Body of pancreas (tissue), 4 donors: Measurements from ENCODE around the gene MRPL39. TPM values are rescaled to one million over a fixed set of nuclear protein-coding genes. Genes with fewer than 3 reads are reported as not detected.

ENCODE experiments used
- ATAC-seq: fragments of 150-250 bp; one replicate; pipeline ENCODE4 v1.9.1; 2016
- DNase-seq, 4 donors: peaks; one replicate each; pipeline ENCODE4 v3.0.0-alpha.2; 2019
- H3K27ac ChIP-seq, 4 donors: fragments of 200-600 bp; sonication (generic); 1 replicate in 3 of 4; 2 replicates in 1 of 4; pipeline versions ENCODE4 v1.5.1 to v1.6.1; 2016 to 2019; ENCODE audit warnings: mild to moderate bottlenecking in 1 of 4, mixed read lengths in 1 of 4, moderate library complexity in 1 of 4
- H3K27me3 ChIP-seq, 2 donors: fragments of 200-600 bp; sonication (generic); one replicate each; pipeline ENCODE4 v1.6.0; 2016; ENCODE audit warnings: mild to moderate bottlenecking in 1 of 2
- H3K36me3 ChIP-seq, 2 donors: fragments of 200-600 bp; sonication (generic); replicated peaks in 1 of 2; 2 replicates each; pipeline ENCODE4 v1.5.1; 2016; ENCODE audit warnings: low read depth in 2 of 2; ENCODE audit not compliant: insufficient read depth in 1 of 2
- H3K4me1 ChIP-seq: fragments of 200-600 bp; sonication (generic); one replicate; pipeline ENCODE4 v1.6.0; 2016
- H3K4me3 ChIP-seq, 2 donors: fragments of 200-600 bp; sonication (generic); 1 replicate in 1 of 2; 2 replicates in 1 of 2; pipeline ENCODE4 v1.5.1; 2016 to 2019
- H3K9me3 ChIP-seq, 3 donors: fragments of 200-600 bp; sonication (generic); 1 replicate in 2 of 3; 2 replicates in 1 of 3; pipeline ENCODE4 v1.5.1; 2016
- POLR2A ChIP-seq, 3 donors: fragments of 450-650 bp; IDR thresholded peaks; one replicate each; pipeline ENCODE4 v1.6.1; 2016; ENCODE audit warnings: antibody characterized with exemption in 3 of 3, mild to moderate bottlenecking in 2 of 3
- WGBS, 2 donors: methylation state at CpG; one replicate each; pipeline ENCODE4 v1.1.5; 2017; 5-methylcytosine and 5-hydroxymethylcytosine counted together
- intact Hi-C: fragments of 100-400 bp; cut with DNase I; formaldehyde crosslinking; loops from one replicate; pipeline ENCODE4 v1.15.1; 2023
- total RNA-seq, 2 donors: library from RNA; depleted of rRNA; stranded (reverse); fragments of >200 nt; gene quantifications; one replicate each; pipeline ENCODE4 v1.1.0, GENCODE V29; 2016
- TF ChIP-seq, protein P1 (sequence below), 7 experiments: fragments of 450-650 bp in 4 of 7; fragments of 200-600 bp in 3 of 7; sonication (generic) in 3 of 7; IDR thresholded peaks; one replicate each; pipeline ENCODE4 v1.5.1; 2016 to 2019; ENCODE audit warnings: antibody characterized with exemption in 7 of 7

Gene MRPL39
- total RNA-seq, 2 donors from 2014 or later: 4.4 to 6.3 TPM

DNA sequence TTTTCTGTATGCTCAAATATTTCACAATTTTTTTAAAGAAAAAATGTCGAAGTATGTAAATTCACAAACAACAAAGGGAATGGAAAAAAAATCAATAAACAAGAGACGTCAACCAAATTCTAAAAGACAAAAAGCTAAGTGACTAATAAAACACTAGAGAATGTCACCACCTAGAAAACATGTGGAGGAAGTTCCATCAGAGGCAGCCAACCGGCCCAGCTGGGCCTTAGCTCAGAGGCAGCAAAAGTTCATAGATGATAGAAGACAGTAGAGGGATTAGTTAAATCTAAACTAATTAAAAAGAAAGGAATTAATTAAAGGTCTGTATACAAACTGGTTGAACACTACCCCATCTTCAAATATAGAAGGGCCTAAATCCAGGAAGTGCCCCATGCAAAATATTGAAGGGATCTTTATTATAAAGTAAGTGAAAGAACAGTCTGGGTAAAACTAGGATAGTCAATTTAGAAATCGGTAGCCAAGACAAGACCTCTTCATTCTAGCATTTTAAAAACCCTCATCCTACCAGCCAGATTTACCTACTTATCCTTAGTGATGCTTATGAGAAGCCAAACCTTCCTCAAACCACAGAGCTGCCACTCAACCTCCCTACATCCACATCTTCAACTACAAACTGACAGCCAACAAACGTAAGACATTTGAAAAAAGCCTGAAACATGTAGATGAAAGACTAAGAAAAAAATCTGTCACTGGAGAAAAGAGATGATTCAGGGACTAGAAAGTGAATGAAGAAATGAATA lies 23.7 kb downstream of the MRPL39 start:
- DNase-seq: no peak
- Histone ChIP-seq H3K4me1 (no peaks in the 10 kb centered on the region), H3K4me3 (no peak overlapping the region), H3K27me3 (no peaks in the 10 kb centered on the region), H3K36me3 (no peaks in the 10 kb centered on the region), H3K27ac (no peak overlapping the region), H3K9me3 (no peaks in the 10 kb centered on the region)
- no peak for ATAC-seq
- intact Hi-C loops: no loop called here
- WGBS, 2 donors: 76 to 82% methylated on average over 5 of the region's 5 CpGs
- TF ChIP-seq POLR2A (IDR thresholded peaks at IDR 0.05): no peak
- TF ChIP-seq, protein P1, sequence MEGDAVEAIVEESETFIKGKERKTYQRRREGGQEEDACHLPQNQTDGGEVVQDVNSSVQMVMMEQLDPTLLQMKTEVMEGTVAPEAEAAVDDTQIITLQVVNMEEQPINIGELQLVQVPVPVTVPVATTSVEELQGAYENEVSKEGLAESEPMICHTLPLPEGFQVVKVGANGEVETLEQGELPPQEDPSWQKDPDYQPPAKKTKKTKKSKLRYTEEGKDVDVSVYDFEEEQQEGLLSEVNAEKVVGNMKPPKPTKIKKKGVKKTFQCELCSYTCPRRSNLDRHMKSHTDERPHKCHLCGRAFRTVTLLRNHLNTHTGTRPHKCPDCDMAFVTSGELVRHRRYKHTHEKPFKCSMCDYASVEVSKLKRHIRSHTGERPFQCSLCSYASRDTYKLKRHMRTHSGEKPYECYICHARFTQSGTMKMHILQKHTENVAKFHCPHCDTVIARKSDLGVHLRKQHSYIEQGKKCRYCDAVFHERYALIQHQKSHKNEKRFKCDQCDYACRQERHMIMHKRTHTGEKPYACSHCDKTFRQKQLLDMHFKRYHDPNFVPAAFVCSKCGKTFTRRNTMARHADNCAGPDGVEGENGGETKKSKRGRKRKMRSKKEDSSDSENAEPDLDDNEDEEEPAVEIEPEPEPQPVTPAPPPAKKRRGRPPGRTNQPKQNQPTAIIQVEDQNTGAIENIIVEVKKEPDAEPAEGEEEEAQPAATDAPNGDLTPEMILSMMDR (IDR thresholded peaks at IDR 0.05): no peak

DNA sequence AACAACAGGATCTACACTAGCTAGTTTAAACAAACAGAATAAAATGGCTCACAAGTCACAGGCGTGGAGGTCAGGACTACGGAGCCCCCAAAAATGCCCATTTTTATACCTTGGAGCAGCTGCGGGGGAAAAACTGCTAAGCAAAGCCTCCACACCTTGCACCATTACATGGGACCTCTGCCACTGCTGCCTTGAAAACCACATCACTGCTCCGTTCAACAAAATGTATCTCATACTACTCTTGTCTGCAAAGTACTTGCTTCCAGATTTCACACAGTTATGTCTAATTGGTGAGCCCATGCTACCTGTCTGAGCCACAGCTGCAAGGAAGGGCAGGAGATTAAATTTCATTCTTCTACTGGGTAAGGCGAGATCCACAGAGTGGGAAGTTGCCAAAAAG lies 24.4 kb downstream of the MRPL39 start:
- ATAC-seq: no peak
- TF ChIP-seq POLR2A (IDR thresholded peaks at IDR 0.05): no peak
- TF ChIP-seq, protein P1 (IDR thresholded peaks at IDR 0.05): no peak
- H3K9me3 ChIP-seq: no peaks in the 10 kb centered on the region
- WGBS, 2 donors: 89 to 94% methylated on average over 5 of the region's 5 CpGs
- H3K36me3 ChIP-seq: no peaks in the 10 kb centered on the region
- H3K4me1 ChIP-seq: no peaks in the 10 kb centered on the region
- no peak for DNase-seq
- intact Hi-C loops: no loop called here
- no peak overlapping the region for H3K4me3 ChIP-seq
- no peaks in the 10 kb centered on the region for H3K27me3 ChIP-seq
- no peak overlapping the region for H3K27ac ChIP-seq

DNA sequence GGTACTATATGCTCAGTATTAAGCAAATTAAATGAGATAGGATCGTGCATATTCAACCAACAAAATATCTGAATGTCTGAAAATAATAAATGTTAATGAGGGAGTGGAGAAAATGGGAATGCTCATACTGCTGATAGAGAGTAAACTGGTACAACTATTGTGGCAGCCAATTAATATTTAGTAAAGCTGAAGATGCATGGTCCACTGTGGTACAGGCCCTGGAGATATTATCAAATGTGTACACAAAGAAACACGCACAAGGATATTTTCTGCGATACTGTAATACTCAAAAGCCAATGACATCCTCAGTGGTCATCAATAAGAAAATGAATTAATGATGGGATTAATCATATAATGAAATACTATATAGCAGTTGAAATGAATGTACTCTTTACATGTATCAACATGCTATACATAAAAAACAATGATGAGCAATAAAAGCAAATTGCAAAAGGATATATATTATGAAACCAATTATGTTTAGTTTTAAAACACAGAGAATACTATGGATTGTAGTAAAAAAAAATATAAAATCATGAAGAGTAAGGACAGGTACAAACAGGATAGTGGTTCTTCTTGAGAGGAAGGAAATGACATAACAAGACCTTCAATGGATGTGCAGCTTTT lies 25.0 kb downstream of the MRPL39 start:
- Histone ChIP-seq H3K27ac (no peak overlapping the region), H3K36me3 (no peaks in the 10 kb centered on the region), H3K9me3 (no peaks in the 10 kb centered on the region), H3K4me1 (no peaks in the 10 kb centered on the region), H3K27me3 (no peaks in the 10 kb centered on the region), H3K4me3 (no peak overlapping the region)
- WGBS, 2 donors: 93 to 95% methylated on average over 3 of the region's 3 CpGs
- no peak for TF ChIP-seq POLR2A (IDR thresholded peaks at IDR 0.05)
- TF ChIP-seq, protein P1 (IDR thresholded peaks at IDR 0.05): no peak
- intact Hi-C loops: no loop called here
- no peak for ATAC-seq
- DNase-seq: no peak

DNA sequence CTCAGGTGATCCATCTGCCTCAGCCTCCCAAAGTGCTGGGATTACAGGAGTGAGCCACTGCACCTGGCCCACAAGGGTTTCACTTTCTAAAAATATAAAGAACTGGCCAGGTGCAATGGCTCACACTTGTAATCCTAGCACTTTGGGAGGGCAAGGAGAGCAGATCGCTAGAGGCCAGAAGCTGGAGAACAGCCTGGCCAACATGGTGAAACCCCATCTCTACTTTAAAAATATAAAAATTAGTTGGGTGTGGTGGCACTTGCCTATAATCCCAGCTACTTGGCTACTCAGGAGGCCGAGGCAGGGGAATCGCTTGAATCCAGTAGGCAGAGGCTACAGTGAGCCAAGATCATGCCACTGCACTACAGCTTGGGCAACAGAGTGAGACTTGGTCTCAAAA lies 25.7 kb downstream of the MRPL39 start:
- Histone ChIP-seq H3K36me3 (no peaks in the 10 kb centered on the region), H3K4me3 (no peak overlapping the region), H3K27me3 (no peaks in the 10 kb centered on the region), H3K4me1 (no peaks in the 10 kb centered on the region), H3K9me3 (no peaks in the 10 kb centered on the region), H3K27ac (no peak overlapping the region)
- 93 to 95% methylated on average over 3 of the region's 3 CpGs for WGBS, 2 donors
- intact Hi-C loops: no loop called here
- no peak for TF ChIP-seq POLR2A (IDR thresholded peaks at IDR 0.05)
- TF ChIP-seq, protein P1 (IDR thresholded peaks at IDR 0.05): no peak
- ATAC-seq: no peak
- DNase-seq: no peak

DNA sequence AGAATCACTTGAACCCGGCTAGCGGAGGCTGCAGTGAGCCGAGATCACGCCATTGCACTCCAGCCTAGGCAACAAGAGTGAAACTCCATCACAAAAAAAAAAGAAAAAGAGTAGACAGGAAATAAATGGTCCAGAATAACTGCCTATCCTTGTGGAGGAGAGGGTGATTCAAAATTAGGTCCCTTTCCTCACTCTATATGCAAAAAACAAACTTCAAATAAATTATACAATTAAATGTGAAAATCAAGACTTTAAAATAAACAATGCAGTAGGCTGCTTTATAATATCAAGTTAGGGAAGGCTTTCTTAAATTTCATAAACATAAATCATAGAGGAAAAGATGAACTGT lies 26.4 kb downstream of the MRPL39 start:
- H3K27me3 ChIP-seq: no peaks in the 10 kb centered on the region
- TF ChIP-seq, protein P1 (IDR thresholded peaks at IDR 0.05): no peak
- WGBS, 2 donors: 84 to 99% methylated on average over 4 of the region's 4 CpGs
- ATAC-seq (no peak), DNase-seq (no peak)
- no peaks in the 10 kb centered on the region for H3K36me3 ChIP-seq
- no peaks in the 10 kb centered on the region for H3K9me3 ChIP-seq
- intact Hi-C loops: no loop called here
- no peak overlapping the region for H3K27ac ChIP-seq
- H3K4me1 ChIP-seq: no peaks in the 10 kb centered on the region
- H3K4me3 ChIP-seq: no peak overlapping the region
